SH-SY5Y (cell line): ENCODE results near the gene ADAM12.

Source experiments
- GATA2 ChIP-seq: IDR thresholded peaks from 2 replicates; pipeline ENCODE4 v1.6.1; 2011; ENCODE audit warnings: mild to moderate bottlenecking, low read depth, low read length
- GATA3 ChIP-seq: IDR thresholded peaks from 2 replicates; pipeline ENCODE4 v1.6.1; 2011; ENCODE audit warnings: low read depth, mild to moderate bottlenecking, low read length, moderate library complexity

DNA sequence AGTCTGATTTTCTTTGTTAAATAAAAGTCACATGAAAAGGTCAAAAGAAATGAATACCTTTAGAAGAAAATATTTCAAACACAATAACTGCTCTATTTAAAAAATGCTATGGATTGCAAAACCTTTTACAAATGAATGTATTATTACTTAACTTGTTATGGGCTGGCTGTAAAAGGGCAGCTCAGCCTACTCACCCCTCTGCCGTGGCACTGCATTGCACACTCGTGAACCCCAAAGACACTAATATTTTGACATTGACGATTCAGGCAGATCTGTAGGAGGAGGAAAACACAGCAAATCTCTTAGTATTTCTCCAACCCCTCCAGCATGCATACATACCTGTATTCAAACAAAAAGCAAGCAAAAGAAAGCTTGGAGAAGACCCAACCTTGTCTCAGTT, 342.4 kb downstream of the ADAM12 start:
- TF ChIP-seq GATA2 (no peak), GATA3 (no peak)
